BJ (cell line): ENCODE data around the gene MTHFSD. TPM values are rescaled to one million over a fixed set of nuclear protein-coding genes. Genes with fewer than 3 reads are reported as not detected.

Experiments used
- CTCF ChIA-PET: fragments of 350-600 bp; formaldehyde crosslinking; extraction: SDS; loops from one replicate; lab custom pipeline; 2021; ENCODE audit warnings: antibody characterized with exemption, inconsistent platforms; lab: Yijun Ruan, JAX
- POLR2A ChIA-PET: fragments of 300-600 bp; sonication (Branson Sonifier 250); formaldehyde crosslinking; extraction: SDS; loops from one replicate; lab custom pipeline; 2021; ENCODE audit warnings: antibody characterized with exemption; lab: Charles Lee
- DNase-seq: peaks from one replicate; pipeline ENCODE4 v3.0.0-alpha.2; 2011; ENCODE audit warnings: low read depth
- H3K27me3 ChIP-seq: 2 replicates; pipeline ENCODE4 v1.6.0; 2011; ENCODE audit warnings: low read length; ENCODE audit not compliant: control insufficient read depth, insufficient read depth
- H3K36me3 ChIP-seq: 2 replicates; pipeline ENCODE4 v1.5.1; 2011; ENCODE audit warnings: low read length; ENCODE audit not compliant: control insufficient read depth, insufficient read depth
- H3K4me3 ChIP-seq: 2 replicates; pipeline ENCODE4 v1.5.1; 2011; ENCODE audit warnings: low read depth, mild to moderate bottlenecking, control low read depth, low read length
- CTCF ChIP-seq: IDR thresholded peaks from 2 replicates; pipeline ENCODE4 v1.5.1; 2011; ENCODE audit warnings: low read depth, mild to moderate bottlenecking, control low read depth, inconsistent platforms, low read length, moderate library complexity; ENCODE audit not compliant: insufficient read depth
- polyA minus RNA-seq: library from RNA; depleted of rRNA, polyadenylated mRNA; stranded (reverse); fragments of >200 nt; gene quantifications from 2 replicates; pipeline ENCODE4 v1.2.3, GENCODE V29; 2011; rRNA and poly(A)+ RNA removed
- polyA plus RNA-seq: library from polyadenylated mRNA; depleted of rRNA; stranded (reverse); fragments of >200 nt; gene quantifications from 2 replicates; pipeline ENCODE4 v1.2.3, GENCODE V29; 2011; rRNA removed

The MTHFSD gene
- polyA plus RNA-seq: 16.0 and 17.2 TPM in 2 replicates
- polyA minus RNA-seq: 16.3 and 17.8 TPM in 2 replicates

- Histone ChIP-seq H3K36me3 (peaks cover 2% of the 10 kb centered on the region; the same call in 1 of the 2 replicates), H3K4me3 (peak within 1 kb of the TSS; percentile 97), H3K27me3 (no peaks in the 10 kb centered on the region)
- DNase-seq: peak; percentile 45
- ChIA-PET CTCF (interaction anchor here (0.8 to 1.5 kb wide), 2 partner anchors 8 to 508 kb away, joined by 4 to 6 read pairs; no protein-coding TSS in a partner anchor), POLR2A (no interaction called here)
- TF ChIP-seq CTCF: no peak
These were observed at the start of gene MTHFSD for GRCh38 chr16:86554917-86555703. Gene MTHFSD (minus strand): TSS chr16:86555235. CDS start chr16:86555184, 51 bp downstream.

- ChIA-PET POLR2A (no interaction called here), CTCF (interaction anchor here (0.7 to 1.1 kb wide), 2 partner anchors 18 to 21 kb away, joined by 3 to 5 read pairs; no protein-coding TSS in a partner anchor)
- no peak for DNase-seq
- no peak for TF ChIP-seq CTCF
- Histone ChIP-seq H3K27me3 (no peaks in the 10 kb centered on the region), H3K36me3 (no peaks in the 10 kb centered on the region), H3K4me3 (no peak overlapping the region)
These were observed 49.6 kb upstream of the MTHFSD start for GRCh38 chr16:86604436-86605193.

- TF ChIP-seq CTCF: no peak
- no peaks in the 10 kb centered on the region for H3K27me3 ChIP-seq
- ChIA-PET POLR2A (no interaction called here), CTCF (interaction anchor here (1.0 kb wide), 1 partner anchor 12 kb away, joined by 3 read pairs; no protein-coding TSS in a partner anchor)
- no peaks in the 10 kb centered on the region for H3K36me3 ChIP-seq
- H3K4me3 ChIP-seq: no peak overlapping the region
- DNase-seq: no peak
These were observed 47.5 kb upstream of the MTHFSD start for GRCh38 chr16:86602521-86602920.

- H3K27me3 ChIP-seq: no peaks in the 10 kb centered on the region
- H3K4me3 ChIP-seq: no peak overlapping the region
- POLR2A ChIA-PET: no interaction called here
- TF ChIP-seq CTCF: no peak
- H3K36me3 ChIP-seq: no peaks in the 10 kb centered on the region
- no peak for DNase-seq
- CTCF ChIA-PET: no interaction called here
These were observed 46.3 kb upstream of the MTHFSD start for GRCh38 chr16:86601356-86601755.
